Measurements from ENCODE around the gene FRMD1.
"Not testable (repeated sequence)": the region's sequence is repeated elsewhere in the genome, so short reads cannot be mapped to it uniquely, and the experiment has no call there.

FRMD1 gene

GRCh38 chr6:168093634-168094033, 14.6 kb upstream of the FRMD1 start:
- FAIRE-seq, result no peak

GRCh38 chr6:168093071-168093505, 14.1 kb upstream of the FRMD1 start:
- FAIRE-seq, result no peak

GRCh38 chr6:168092541-168092940, 13.5 kb upstream of the FRMD1 start:
- no peak for FAIRE-seq

GRCh38 chr6:168091381-168092264, 12.6 kb upstream of the FRMD1 start:
- no peak for FAIRE-seq

GRCh38 chr6:168090706-168091105, 11.7 kb upstream of the FRMD1 start:
- FAIRE-seq, result no peak

- FAIRE-seq, result no peak
These were observed 11.2 kb upstream of the FRMD1 start for GRCh38 chr6:168090064-168090690.

GRCh38 chr6:168089186-168090063, 10.4 kb upstream of the FRMD1 start:
- no peak for FAIRE-seq

- no peak for FAIRE-seq
These were observed 9.4 kb upstream of the FRMD1 start for GRCh38 chr6:168088161-168089053.

GRCh38 chr6:168087436-168088160, 8.6 kb upstream of the FRMD1 start:
- no peak for FAIRE-seq

- FAIRE-seq, result no peak
These were observed 7.6 kb upstream of the FRMD1 start for GRCh38 chr6:168086616-168087015.

- FAIRE-seq, result no peak
These were observed 7.1 kb upstream of the FRMD1 start for GRCh38 chr6:168086066-168086465.

- no peak for FAIRE-seq
These were observed 5.6 kb upstream of the FRMD1 start for GRCh38 chr6:168084465-168085160.

- FAIRE-seq, result no peak
These were observed 4.5 kb upstream of the FRMD1 start for GRCh38 chr6:168083514-168083885.

GRCh38 chr6:168082860-168083513, 4.0 kb upstream of the FRMD1 start:
- no peak for FAIRE-seq

- no peak for FAIRE-seq
These were observed 3.0 kb upstream of the FRMD1 start for GRCh38 chr6:168081858-168082546.

GRCh38 chr6:168080393-168081077, 1.5 kb upstream of the FRMD1 start:
- FAIRE-seq, result no peak

GRCh38 chr6:168078175-168078942, 653 bp downstream of the FRMD1 start:
- FAIRE-seq, result no peak

GRCh38 chr6:168077401-168077800, 1.6 kb downstream of the FRMD1 start:
- FAIRE-seq, result not testable (repeated sequence)

All from islet of Langerhans (tissue), 1 donor.